Measurements from ENCODE around the gene TTLL11.

GRCh38 chr9:121896545-121896943 lies 196.6 kb downstream of the TTLL11 start:
- TF ChIP-seq CTCF (IDR thresholded peaks at IDR 0.05): no peak
- TF ChIP-seq EP300 (IDR thresholded peaks at IDR 0.05): no peak
- TF ChIP-seq POLR2A (IDR thresholded peaks at IDR 0.05; ENCODE audit: low read depth): no peak

Data from esophagus muscularis mucosa (tissue), 4 donors.